ENCODE data around the gene LTK.

LTK gene

DNA sequence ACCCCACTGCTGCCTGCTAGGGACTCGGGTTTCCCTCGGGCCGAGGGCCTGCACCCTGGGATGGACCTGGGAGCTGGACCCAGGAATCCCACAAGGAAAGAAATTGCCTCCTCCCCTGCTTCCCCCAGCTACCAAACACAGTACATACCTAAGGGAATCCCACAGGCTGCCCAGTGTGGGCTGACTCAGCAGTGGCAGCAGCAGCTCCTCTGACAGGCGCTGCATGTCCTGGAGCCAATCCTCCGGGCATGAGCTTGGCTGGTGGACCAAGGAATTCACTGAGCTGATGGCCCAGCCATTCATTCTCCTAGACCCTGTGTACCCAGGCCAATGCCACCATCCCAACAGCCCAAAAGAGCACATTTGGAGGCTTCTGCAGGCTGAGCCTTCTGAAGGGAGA, 9.5 kb upstream of the LTK start:
- DNase-seq: no peak

GRCh38 chr15:41521614-41522013, 8.0 kb upstream of the LTK start:
- no peak for DNase-seq

DNA sequence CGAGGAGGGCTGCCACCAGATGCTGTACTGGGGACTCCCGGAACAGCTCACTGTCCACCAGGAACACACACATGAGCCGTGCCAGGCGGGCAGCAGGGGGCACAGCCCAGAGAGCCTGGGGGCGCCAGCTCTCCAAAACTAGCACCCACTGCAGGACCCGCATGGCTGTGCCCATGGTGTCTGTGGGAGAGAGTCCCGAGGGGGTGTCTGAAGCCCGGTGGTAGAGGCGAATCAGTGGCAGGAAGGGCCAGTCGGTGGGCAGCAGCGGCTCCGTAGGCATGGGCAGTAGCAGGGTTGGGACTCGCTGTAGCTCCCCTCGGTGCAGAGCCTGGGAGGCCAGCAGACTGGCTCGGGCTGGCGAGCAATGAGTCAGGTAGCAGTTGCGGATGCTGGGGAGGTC, 7.0 kb upstream of the LTK start:
- no peak for DNase-seq

DNA sequence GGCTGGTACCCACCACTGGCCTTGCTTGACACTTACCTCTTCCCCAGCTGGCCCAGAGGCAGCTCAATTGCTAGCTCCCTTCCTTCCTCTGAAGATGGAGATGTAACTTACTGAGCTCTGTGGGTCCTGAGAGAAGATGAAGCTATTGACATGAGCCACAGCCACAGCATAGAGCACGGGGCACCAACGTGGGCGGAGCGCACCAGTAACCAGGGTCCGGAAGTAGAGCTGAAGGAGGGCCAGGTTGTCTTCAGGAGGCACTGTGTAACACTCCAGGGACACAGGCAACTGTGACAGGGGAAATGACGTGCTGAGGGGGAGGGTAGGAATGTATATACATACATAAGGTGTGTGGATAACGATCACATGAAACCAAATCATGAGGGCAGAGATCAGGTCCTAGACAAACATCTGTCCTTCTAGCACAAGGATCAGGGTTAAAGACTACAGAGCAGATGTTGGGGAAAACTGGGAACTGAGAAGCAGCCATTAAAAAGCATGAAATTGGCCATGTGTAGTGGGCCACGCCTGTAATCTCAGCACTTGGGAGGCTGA, 4.3 kb upstream of the LTK start:
- DNase-seq: no peak

GRCh38 chr15:41512940-41513505, 604 bp downstream of the LTK start:
- no peak for DNase-seq

GRCh38 chr15:41512512-41512939, 1.1 kb downstream of the LTK start:
- no peak for DNase-seq

DNA sequence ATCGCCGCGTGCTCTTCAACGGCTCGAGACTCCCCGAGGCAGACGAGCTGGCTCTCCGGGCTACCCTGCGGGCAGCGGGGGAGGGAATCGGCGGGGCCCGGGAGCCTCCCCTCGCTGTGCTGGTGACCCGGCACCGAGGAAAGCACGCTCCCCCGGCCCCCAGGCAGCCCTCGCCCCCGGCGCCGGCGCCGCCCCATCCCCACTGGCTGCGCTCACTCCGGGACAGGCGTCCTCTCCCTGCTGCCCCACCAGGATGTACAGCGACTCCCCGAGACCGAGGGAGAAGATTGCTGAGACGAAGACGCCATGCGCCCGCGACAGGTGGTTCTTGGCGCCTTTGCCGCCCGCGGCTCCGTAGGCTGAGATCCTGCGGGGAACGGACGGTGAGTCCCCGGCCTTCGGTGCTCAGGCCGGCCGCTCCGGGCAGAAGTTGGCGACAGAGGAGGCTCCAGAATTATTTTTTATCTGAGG, 1.7 kb downstream of the LTK start:
- DNase-seq: no peak

- no peak for DNase-seq
These were observed 2.2 kb downstream of the LTK start for GRCh38 chr15:41511331-41511898.

GRCh38 chr15:41510728-41511127, 2.9 kb downstream of the LTK start:
- DNase-seq: no peak

- DNase-seq: no peak
These were observed 5.8 kb downstream of the LTK start for GRCh38 chr15:41507820-41508290.

- DNase-seq: no peak
These were observed 6.8 kb downstream of the LTK start for GRCh38 chr15:41506796-41507341.

- no peak for DNase-seq
These were observed 7.9 kb downstream of the LTK start for GRCh38 chr15:41505776-41506175.

- no peak for DNase-seq
These were observed 8.7 kb downstream of the LTK start for GRCh38 chr15:41504751-41505492.

DNA sequence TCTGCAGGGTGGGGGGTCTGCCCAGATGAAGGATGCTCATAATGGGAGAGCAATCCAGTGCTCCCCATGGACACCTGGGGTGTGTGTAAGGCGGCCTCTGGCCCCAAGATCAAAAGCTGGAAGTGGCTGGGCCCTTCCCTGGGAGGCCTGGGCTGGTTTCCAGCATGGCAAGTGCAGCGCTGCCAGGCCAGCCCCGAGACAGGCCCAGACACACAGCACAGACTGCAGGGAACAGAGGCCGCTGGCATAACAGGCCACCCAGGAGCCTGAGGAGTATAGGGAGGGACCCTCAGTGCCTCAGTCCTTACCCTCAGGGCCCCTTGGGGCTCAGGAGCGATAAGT, 10.0 kb downstream of the LTK start:
- no peak for DNase-seq

DNA sequence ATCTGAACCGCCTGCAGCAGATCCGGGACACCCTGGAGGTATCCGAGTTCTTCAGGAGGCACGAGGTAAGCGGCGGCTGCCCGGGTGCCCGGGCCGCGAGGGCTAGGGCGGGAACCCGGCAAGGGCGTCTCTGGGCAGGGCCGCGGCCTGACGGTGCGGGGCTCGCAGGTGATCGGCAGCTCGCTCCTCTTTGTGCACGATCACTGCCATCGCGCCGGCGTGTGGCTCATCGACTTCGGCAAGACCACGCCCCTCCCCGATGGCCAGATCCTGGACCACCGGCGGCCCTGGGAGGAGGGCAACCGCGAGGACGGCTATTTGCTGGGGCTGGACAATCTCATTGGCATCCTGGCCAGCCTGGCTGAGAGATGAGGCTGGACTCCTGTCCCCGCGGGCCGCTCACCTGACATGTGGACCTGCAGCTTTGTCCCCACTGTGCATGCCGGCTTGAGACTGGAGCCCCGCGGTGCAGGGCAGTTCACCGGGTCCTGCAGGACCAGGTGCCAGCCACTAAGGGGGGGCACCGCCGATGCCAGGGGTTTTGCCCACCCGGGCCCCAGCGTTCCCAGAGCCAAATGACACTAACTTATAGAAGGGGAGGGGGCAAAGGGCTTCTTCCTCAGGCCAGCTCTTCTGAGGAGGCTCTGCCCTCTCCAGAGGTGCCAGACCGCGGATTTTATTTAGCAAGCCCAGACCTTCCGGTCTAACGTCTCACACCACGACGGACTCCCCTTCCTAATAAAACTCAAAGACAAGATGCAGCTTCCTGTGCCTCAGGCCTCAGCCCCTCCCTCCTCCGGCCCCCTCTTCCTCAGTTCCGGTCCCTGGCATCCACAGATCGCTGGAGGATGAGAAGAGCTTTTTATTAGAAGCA, 10.6 kb downstream of the LTK start:
- DNase-seq: no peak

DNA sequence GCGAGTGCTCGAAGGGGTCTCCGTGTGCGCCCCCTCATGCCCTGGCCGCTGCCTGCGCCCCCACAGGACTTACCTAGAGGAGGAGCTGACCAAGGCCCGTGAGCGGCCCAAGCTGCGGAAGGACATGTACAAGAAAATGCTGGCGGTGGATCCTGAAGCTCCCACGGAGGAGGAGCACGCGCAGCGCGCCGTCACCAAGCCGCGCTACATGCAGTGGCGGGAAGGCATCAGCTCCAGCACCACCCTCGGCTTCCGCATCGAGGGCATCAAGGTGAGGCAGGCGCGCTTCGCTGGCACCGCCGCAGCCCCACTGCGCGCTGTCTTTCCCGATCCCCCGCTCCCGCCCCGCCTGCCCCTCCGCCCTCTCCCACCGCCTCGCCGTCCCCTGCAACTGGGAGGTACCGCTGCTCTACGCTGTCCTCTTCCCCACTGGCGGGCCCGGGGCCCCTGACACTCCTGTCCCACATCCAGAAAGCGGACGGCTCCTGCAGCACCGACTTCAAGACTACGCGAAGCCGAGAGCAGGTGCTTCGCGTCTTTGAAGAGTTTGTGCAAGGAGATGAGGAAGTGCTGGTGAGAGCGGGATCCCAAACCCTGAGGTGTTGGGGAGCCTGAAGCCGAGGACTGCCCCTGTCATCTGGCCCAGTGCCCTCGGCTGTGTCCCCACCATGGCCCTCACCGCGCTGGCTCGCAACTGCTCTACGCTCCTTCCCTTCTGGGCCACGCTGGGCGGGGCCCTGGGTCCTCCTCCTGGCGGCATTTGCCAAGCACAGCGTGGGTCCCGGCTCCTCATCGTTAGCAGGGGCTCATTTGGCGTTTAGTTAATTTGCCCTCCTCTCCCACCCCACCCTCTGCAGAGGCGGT, 11.5 kb downstream of the LTK start:
- no peak for DNase-seq

- DNase-seq: no peak
These were observed 12.3 kb downstream of the LTK start for GRCh38 chr15:41501191-41501917.

DNA sequence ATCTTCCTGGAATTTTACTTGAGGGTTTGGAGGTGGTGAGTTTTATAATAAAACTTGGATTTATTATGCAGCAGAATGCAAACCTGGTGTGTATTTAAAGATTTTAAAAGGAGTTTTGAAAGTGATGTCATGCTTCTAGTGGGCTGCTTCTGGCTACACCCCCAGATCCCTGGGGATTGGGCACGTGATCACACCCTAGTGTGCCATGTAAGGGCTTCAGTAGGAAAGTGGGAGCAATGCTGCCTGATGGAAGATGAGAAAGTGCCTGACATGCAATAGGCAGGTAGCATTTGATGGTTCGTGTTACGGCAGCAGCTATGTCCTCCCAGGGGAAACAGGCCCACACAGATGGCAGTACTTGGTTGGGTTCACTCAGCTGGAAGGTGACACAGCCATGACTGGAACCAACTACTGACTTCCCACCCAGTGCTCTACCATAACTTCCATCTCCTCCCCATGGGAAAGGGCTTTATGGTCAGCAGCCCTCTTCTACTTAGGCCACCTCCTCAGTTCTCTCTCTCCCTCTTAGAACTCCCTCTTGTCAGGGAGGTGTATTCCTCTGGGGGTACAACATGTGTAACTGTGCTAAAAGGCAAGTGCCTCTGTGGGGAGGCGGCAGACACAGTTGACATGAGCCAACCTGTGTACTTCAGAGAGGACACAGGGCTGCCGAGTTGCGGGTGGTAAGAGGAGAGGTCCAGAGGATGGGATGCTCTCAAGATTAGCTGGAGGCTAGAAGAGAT, 14.3 kb downstream of the LTK start:
- no peak for DNase-seq

DNA sequence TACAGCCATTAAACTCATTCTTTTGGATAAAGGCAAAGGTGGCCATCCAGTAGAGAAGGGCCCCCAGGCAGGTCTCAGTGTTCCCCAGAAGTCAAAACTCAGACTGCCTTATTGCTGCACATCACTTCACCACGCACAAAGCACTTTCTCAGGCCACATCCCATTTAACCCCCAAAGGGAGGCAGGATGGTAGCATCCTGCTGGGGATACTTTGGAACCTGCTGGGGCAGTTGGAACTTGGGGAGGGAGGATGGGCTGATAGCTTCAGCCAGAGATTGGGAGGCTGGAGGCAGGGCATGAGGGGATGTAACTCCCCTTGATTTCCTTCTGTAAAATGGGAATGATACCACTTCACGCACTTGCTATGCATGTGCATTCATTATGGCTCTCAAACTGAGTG, 15.0 kb downstream of the LTK start:
- no peak for DNase-seq
